SW 1271 (cell line): ENCODE data around the gene MGMT.
"Not testable (repeated sequence)": the region's sequence is repeated elsewhere in the genome, so short reads cannot be mapped to it uniquely, and the experiment has no call there.

Source experiments
- DNase-seq, 2 experiments: peaks; one replicate each; lab custom pipeline; 2025; lab: John Stamatoyannopoulos, UW

Gene MGMT

GRCh38 chr10:129466703-129467358, at the start of gene MGMT:
Gene MGMT (plus strand): TSS chr10:129467241.
- DNase-seq = peak; percentile 36 to 63

GRCh38 chr10:129417870-129418269, 49.2 kb upstream of the MGMT start:
- DNase-seq = no peak

GRCh38 chr10:129418496-129419225, 48.4 kb upstream of the MGMT start:
- no peak for DNase-seq

DNA sequence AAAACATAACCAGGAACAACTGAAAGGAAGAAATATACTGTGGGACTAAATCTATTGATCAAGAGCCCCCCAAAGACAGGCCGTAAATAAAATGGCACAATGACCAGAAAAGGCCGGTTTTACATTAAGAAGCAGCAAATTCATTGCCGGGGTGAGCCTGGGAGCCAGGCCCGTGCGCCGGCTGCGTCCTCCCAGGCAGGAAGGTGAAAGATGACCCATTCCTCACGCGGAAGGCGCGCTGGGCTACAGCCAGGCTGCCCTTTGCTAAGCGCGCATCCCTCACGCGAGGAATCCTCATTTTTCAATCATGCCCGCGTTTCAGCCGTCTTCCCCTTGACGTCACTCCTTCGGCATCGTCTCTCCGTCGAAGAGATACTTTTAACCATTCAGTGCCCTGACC, 47.6 kb upstream of the MGMT start:
- DNase-seq = no peak

- no peak for DNase-seq
Measured at GRCh38 chr10:129421399-129422010, 45.5 kb upstream of the MGMT start.

- no peak for DNase-seq
Measured at GRCh38 chr10:129424978-129425377, 42.1 kb upstream of the MGMT start.

GRCh38 chr10:129426606-129427005, 40.4 kb upstream of the MGMT start:
- DNase-seq = no peak

GRCh38 chr10:129433266-129433665, 33.8 kb upstream of the MGMT start:
- no peak for DNase-seq

GRCh38 chr10:129435724-129436123, 31.3 kb upstream of the MGMT start:
- not testable (repeated sequence) for DNase-seq

- DNase-seq = no peak
Measured at GRCh38 chr10:129438024-129438423, 29.0 kb upstream of the MGMT start.

- DNase-seq = no peak
Measured at GRCh38 chr10:129440247-129440646, 26.8 kb upstream of the MGMT start.

- DNase-seq = no peak
Measured at GRCh38 chr10:129440722-129441316, 26.2 kb upstream of the MGMT start.

DNA sequence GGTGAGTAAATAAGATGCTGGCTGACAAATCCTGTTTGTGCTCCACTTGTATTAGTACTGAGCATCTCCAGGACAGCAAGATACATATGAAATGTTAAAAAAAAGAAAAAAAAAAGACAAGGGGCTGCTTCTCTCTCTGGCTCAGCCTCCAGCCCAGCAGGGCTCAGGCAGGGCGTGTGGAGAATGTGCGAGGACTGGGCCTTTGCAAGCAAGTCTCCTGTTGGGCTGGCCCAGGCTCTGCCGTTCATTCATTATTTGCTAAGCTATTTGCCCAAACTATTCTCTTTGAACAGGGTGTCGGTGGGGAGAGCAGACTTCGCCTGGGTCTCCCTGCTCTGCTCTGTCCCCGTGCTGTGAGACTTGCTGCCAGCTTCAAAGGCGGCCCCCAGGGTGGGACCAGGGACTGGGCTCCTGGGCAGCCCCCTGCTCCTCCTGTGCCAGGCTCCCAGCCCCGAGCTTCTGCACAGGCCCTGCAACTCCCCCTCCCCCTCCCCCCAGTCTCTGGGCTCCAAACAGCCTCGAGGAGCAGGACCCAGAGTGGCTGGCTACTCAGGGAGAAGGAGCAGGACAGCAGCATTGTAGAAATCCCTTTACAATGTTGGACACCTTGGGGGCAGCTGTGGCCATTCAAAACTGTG, 25.6 kb upstream of the MGMT start:
- no peak for DNase-seq

DNA sequence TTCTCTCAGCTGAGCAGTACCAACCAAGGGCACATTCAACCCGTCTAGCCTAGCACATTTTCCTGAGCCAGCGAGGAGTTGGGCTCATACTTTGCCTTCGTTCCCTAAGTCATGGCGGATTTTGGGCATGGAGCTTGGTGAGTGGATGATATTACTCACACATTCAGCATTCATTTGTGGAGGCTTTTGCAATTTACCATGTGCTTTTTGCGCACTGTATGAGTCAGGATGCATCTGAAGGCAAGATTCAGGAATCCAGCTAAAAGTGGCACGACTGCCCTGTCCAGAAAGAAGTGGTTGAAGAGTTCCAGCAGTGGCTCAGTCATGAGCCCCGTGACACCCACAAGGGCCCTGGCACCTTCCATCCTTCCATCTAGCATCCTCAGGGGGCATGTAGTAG, 24.2 kb upstream of the MGMT start:
- DNase-seq = no peak

DNA sequence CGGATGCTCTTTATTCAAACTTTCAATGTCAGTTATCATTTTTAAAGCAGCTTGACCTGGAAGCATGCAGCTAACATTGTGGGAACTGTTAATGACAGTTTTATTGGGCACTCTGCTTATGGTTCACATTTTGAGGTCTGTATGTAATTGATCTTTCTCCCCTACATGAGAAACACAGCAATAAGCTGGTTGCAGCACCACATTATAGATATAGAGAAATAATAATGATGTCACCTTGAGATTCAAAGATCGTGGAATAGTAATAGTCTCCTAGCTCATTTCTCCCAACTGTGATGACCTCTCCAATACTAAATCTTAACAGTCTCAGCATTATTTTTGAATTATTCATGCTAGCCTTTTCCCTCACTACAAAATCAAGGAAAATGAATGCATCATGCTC, 22.7 kb upstream of the MGMT start:
- no peak for DNase-seq

DNA sequence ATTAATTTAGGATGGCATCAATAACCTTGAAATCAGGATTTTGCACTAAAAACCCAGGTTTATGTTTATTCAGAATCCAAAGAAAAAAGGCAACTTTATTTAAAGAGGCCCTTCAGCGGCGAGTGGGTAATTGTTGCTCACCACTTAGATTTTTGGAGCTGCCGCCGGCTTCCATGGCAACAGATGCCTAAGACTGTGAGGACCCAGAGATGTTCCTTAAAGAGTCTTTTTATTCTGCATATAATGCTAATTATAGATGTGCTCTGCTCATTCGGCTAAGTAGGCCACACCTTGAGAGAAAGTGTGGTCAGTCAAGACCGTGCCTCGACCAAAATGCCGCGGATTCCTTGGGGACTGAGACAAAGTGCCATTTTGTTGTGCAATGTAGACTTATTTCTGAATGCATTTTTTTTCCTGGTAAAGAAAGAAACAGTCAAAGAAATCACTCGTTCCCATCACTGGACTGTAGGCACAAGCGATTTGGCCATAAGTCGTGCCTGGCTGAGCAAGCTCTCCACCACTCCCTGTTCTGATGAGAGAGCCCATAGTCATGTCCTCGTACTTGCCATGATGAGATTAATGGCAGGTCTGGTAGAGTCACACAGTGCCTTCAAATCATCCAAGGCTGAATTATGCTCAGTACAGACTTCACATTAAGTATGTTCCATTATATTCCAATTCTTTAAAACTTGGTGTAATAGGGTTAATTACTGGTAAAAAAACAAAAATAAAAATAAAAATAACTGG, 21.4 kb upstream of the MGMT start:
- DNase-seq = no peak

GRCh38 chr10:129446183-129446581, 20.9 kb upstream of the MGMT start:
- no peak for DNase-seq

DNA sequence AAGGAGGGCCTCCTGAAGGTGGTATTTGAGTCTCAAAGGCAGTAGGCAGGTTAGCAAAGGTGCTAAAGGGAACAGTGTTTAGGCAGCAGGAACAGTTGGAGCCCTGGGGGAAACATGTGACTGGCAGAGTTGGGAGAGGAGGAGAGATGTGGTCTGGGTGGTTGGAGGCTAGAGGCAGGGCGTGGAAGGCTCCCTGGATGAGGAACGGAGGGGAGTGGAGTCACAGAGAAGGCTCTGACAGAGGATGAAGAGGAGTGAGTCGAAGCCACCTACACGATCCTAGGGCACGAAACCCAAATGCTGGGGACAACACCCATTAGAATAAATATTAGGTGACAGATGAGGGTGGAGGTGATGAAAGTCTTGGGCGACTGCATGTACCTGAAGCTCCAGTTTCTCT, 19.6 kb upstream of the MGMT start:
- no peak for DNase-seq

- no peak for DNase-seq
Measured at GRCh38 chr10:129448086-129448485, 19.0 kb upstream of the MGMT start.

- no peak for DNase-seq
Measured at GRCh38 chr10:129448539-129448938, 18.5 kb upstream of the MGMT start.

GRCh38 chr10:129449893-129450292, 17.1 kb upstream of the MGMT start:
- no peak for DNase-seq

DNA sequence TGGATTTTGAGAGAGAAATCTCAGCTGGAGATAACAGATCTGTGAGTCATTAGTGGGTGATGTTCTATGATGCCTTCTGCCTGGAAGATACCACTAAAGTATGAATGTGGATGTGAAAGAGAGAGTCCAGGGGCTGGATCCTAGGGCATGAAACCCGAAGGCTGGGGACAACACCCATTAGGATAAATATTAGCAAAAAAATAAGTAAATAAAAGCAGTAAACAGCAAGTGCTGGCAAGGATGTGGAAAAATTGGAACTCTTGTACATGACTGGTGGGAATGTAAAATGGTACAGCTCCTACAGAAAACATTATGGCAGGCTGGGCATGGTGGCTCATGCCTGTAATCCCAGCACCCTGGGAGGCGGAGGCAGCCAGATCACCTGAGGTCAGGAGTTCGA, 16.6 kb upstream of the MGMT start:
- DNase-seq = no peak
